HG03045 (cell line): ENCODE measurements around the gene NFKBIL1.
"Not testable (repeated sequence)": the region's sequence is repeated elsewhere in the genome, so short reads cannot be mapped to it uniquely, and the experiment has no call there.

Source experiments
- ATAC-seq: cut with Tn5 transposase; IDR thresholded peaks from one replicate; pipeline ENCODE4 v1.9.1; 2021; ENCODE audit warnings: mild to moderate bottlenecking, moderate library complexity; ENCODE audit not compliant: unreplicated experiment

NFKBIL1 gene

GRCh38 chr6:31579546-31580437 lies 32.4 kb downstream of the NFKBIL1 start:
- ATAC-seq, result no peak

GRCh38 chr6:31580438-31580740 lies 33.0 kb downstream of the NFKBIL1 start:
- ATAC-seq, result no peak

GRCh38 chr6:31580807-31581433 lies 33.5 kb downstream of the NFKBIL1 start:
- ATAC-seq, result peak; percentile 48

GRCh38 chr6:31581434-31582229 lies 34.2 kb downstream of the NFKBIL1 start:
- no peak for ATAC-seq

GRCh38 chr6:31582230-31582643 lies 34.8 kb downstream of the NFKBIL1 start, which contains the start of gene LTB:
Gene LTB (minus strand): TSS chr6:31582424. CDS start chr6:31582417, 7 bp downstream.
- ATAC-seq, result no peak

GRCh38 chr6:31585491-31585890 lies 38.1 kb downstream of the NFKBIL1 start:
- ATAC-seq, result no peak

- no peak for ATAC-seq
These were observed 38.6 kb downstream of the NFKBIL1 start, which contains the start of gene LST1 for GRCh38 chr6:31586008-31586407. Gene LST1 (plus strand): TSS chr6:31586277. CDS start chr6:31587300, 1,023 bp downstream.

- no peak for ATAC-seq
These were observed 39.3 kb downstream of the NFKBIL1 start for GRCh38 chr6:31586599-31587281.

- no peak for ATAC-seq
These were observed 40.7 kb downstream of the NFKBIL1 start for GRCh38 chr6:31587791-31588777.

- ATAC-seq, result no peak
These were observed 41.7 kb downstream of the NFKBIL1 start for GRCh38 chr6:31588871-31589650.

GRCh38 chr6:31590691-31591090 lies 43.3 kb downstream of the NFKBIL1 start:
- ATAC-seq, result not testable (repeated sequence)

- no peak for ATAC-seq
These were observed 45.0 kb downstream of the NFKBIL1 start for GRCh38 chr6:31592396-31592771.

- ATAC-seq, result no peak
These were observed 49.6 kb downstream of the NFKBIL1 start for GRCh38 chr6:31597006-31597405.

GRCh38 chr6:31607317-31607716 lies 59.9 kb downstream of the NFKBIL1 start:
- no peak for ATAC-seq
